A549 (cell line): ENCODE results near the gene PYURF. TPM values are rescaled to one million over a fixed set of nuclear protein-coding genes. Genes with fewer than 3 reads are reported as not detected.

ENCODE experiments used
- ATAC-seq, 2 experiments: fragments of 200-7000 bp in 1 of 2; fragments of >200 bp in 1 of 2; cut with Nextera tagmentation in 1 of 2; cut with Tn5 transposase in 1 of 2; 3 replicates each; pipeline versions ENCODE4 v1.8.0 to v1.9.1; 2018 to 2020; ENCODE audit warnings: mild to moderate bottlenecking in 1 of 2, moderate library complexity in 1 of 2
- CTCF ChIA-PET: fragments of 300-600 bp; sonication (Branson Sonifier 250); formaldehyde crosslinking; extraction: SDS; loops from one replicate; lab custom pipeline; 2021; ENCODE audit warnings: antibody characterized with exemption, inconsistent platforms; lab: Yijun Ruan, JAX
- POLR2A ChIA-PET: fragments of 350-600 bp; formaldehyde crosslinking; extraction: SDS; loops from one replicate; lab custom pipeline; 2021; ENCODE audit warnings: antibody characterized with exemption, inconsistent platforms; lab: Yijun Ruan, JAX
- DNase-seq, 2 experiments: peaks; one replicate each; pipeline versions ENCODE4 v3.0.0 to v3.0.0-alpha.2; 2011 to 2016; ENCODE audit warnings: low read depth in 1 of 2, low spot score in 1 of 2
- FAIRE-seq: peaks from 2 replicates; lab custom pipeline; 2011; peaks lifted over from hg19 to GRCh38; lab: Jason Lieb, UNC
- H3K27ac ChIP-seq, 2 experiments: fragments of >200 bp; sonication (Bioruptor Twin); formaldehyde crosslinking; 3 replicates each; pipeline ENCODE4 v1.5.1; 2016 to 2017
- H3K4me1 ChIP-seq: fragments of >200 bp; sonication (Bioruptor Twin); formaldehyde crosslinking; 3 replicates; pipeline ENCODE4 v1.6.1; 2016
- H3K4me2 ChIP-seq: fragments of >200 bp; sonication (Bioruptor Twin); formaldehyde crosslinking; 3 replicates; pipeline ENCODE4 v1.6.1; 2016
- H3K4me3 ChIP-seq: fragments of >200 bp; sonication (Bioruptor Twin); formaldehyde crosslinking; 3 replicates; pipeline ENCODE4 v1.5.1; 2016
- H3K9me3 ChIP-seq: fragments of >200 bp; sonication (Bioruptor Twin); formaldehyde crosslinking; 3 replicates; pipeline ENCODE4 v1.6.1; 2016
- BCL3 ChIP-seq: fragments of >200 bp; sonication (Bioruptor Twin); formaldehyde crosslinking; IDR thresholded peaks from 3 replicates; pipeline ENCODE4 v1.6.1; 2016
- BHLHE40 ChIP-seq: IDR thresholded peaks from 2 replicates; pipeline ENCODE4 v1.6.1; 2012; ENCODE audit warnings: low read depth, low read length, inconsistent platforms
- CBX2 ChIP-seq: fragments of 200-600 bp; sonication (generic); IDR thresholded peaks from 2 replicates; pipeline ENCODE4 v1.6.1; 2016; ENCODE audit warnings: low read depth, mild to moderate bottlenecking, borderline replicate concordance
- CTCF ChIP-seq: fragments of >200 bp; sonication (Bioruptor Twin); formaldehyde crosslinking; IDR thresholded peaks from 3 replicates; pipeline ENCODE4 v1.5.1; 2016
- ELK1 ChIP-seq: fragments of 150-350 bp; IDR thresholded peaks from 2 replicates; pipeline ENCODE4 v1.6.1; 2014; ENCODE audit warnings: low read depth, mild to moderate bottlenecking, low read length
- GATA3 ChIP-seq: IDR thresholded peaks from 2 replicates; pipeline ENCODE4 v1.6.1; 2012; ENCODE audit warnings: borderline replicate concordance
- HES2 ChIP-seq: fragments of >200 bp; sonication (Bioruptor Twin); formaldehyde crosslinking; IDR thresholded peaks from 2 replicates; pipeline ENCODE4 v1.6.1; 2016
- HMGXB4 ChIP-seq: fragments of 250-450 bp; sonication (Bioruptor Pico); IDR thresholded peaks from 2 replicates; pipeline ENCODE4 v1.5.0; 2021; ENCODE audit warnings: mild to moderate bottlenecking, moderate library complexity, borderline replicate concordance
- JUNB ChIP-seq: fragments of >200 bp; sonication (Bioruptor Twin); formaldehyde crosslinking; IDR thresholded peaks from 2 replicates; pipeline ENCODE4 v1.6.1; 2016
- KDM1A ChIP-seq: fragments of 200-600 bp; sonication (generic); IDR thresholded peaks from 2 replicates; pipeline ENCODE4 v1.6.1; 2016; ENCODE audit warnings: low read depth, mild to moderate bottlenecking
- PBX3 ChIP-seq: IDR thresholded peaks from 2 replicates; pipeline ENCODE4 v1.6.1; 2012
- POLR2A ChIP-seq: IDR thresholded peaks from 2 replicates; pipeline ENCODE4 v1.6.1; 2012; ENCODE audit warnings: mild to moderate bottlenecking, low read length
- SMC3 ChIP-seq: fragments of >200 bp; sonication (Bioruptor Twin); formaldehyde crosslinking; IDR thresholded peaks from 3 replicates; pipeline ENCODE4 v1.6.1; 2018; ENCODE audit warnings: inconsistent platforms
- USF2 ChIP-seq: fragments of 450-650 bp; IDR thresholded peaks from 2 replicates; pipeline ENCODE4 v1.6.1; 2014; ENCODE audit warnings: antibody characterized with exemption
- WGBS: methylation state at CpG from one replicate; pipeline ENCODE4 v1.1.6; 2017; ENCODE audit errors: missing lambda C conversion rate; 5-methylcytosine and 5-hydroxymethylcytosine counted together
- polyA plus RNA-seq, 4 experiments: library from polyadenylated mRNA; depleted of rRNA in 3 of 4; stranded (reverse); fragments of >200 nt; fragmentation: RNase III in 1 of 4; extraction: RNeasy Plus Mini Kit Qiagen cat#74134 plus additional on column Dnase treatment in 1 of 4; gene quantifications; 2 replicates in 3 of 4; 3 replicates in 1 of 4; pipeline ENCODE4 v1.2.3, GENCODE V29; 2011 to 2017

Gene PYURF
- polyA plus RNA-seq, 2 of the 4 experiments (the other 2 are of a cell fraction) = 70.2 to 72.7 TPM

GRCh38 chr4:88522702-88523324 lies 763 bp downstream of the PYURF start:
- peak overlapping the region; percentile 80 for H3K4me3 ChIP-seq
- FAIRE-seq (no peak), DNase-seq (peak; percentile 18 to 30)
- TF ChIP-seq GATA3 (0 out of 2 replicates have a peak, but pooled peaks have one; percentile 5), CTCF (no peak)
- TF ChIP-seq, all 56 proteins: peak for 1
- ChIA-PET CTCF (interaction anchor here (1.6 to 11.4 kb wide), 3 partner anchors 17 to 310 kb away, joined by 5 to 182 read pairs (median 16); no protein-coding TSS in a partner anchor), POLR2A (interaction anchor here (0.7 to 1.4 kb wide), 5 partner anchors 90 to 270 kb away, joined by 3 to 8 read pairs (median 4); no protein-coding TSS in a partner anchor)
- peak; percentile 38 to 67; a peak in 4 of 6 replicates for ATAC-seq
- Histone ChIP-seq H3K4me2 (peak overlapping the region; percentile 89), H3K4me1 (peaks cover 26% of the 10 kb centered on the region; the same call in 2 of the 3 replicates), H3K27ac (peak overlapping the region; percentile 90 to 97), H3K9me3 (no peaks in the 10 kb centered on the region)
- under 1% methylated on average over 24 of the region's 28 CpGs for WGBS

- Histone ChIP-seq H3K4me3 (no peak overlapping the region), H3K4me2 (no peak overlapping the region), H3K9me3 (no peaks in the 10 kb centered on the region), H3K27ac (no peak overlapping the region), H3K4me1 (0 out of 3 replicates have a peak, but pooled peaks cover 10% of the 10 kb centered on the region)
- TF ChIP-seq ELK1 = no peak
- TF ChIP-seq BHLHE40 = no peak
- TF ChIP-seq HES2 = no peak
- TF ChIP-seq CBX2 = no peak
- TF ChIP-seq BCL3 = no peak
- no peak for TF ChIP-seq POLR2A
- TF ChIP-seq PBX3 = no peak
- no peak for TF ChIP-seq SMC3
- no peak for TF ChIP-seq JUNB
- no peak for TF ChIP-seq KDM1A
- TF ChIP-seq USF2 = no peak
- no peak for TF ChIP-seq HMGXB4 (CRISPR knock-in tag)
- DNase-seq (no peak), FAIRE-seq (no peak), ATAC-seq (no peak)
- 90% methylated on average over 6 of the region's 6 CpGs for WGBS
- CTCF ChIA-PET = interaction anchor here (11.4 kb wide), 1 partner anchor 306 kb away, joined by 182 read pairs; no protein-coding TSS in a partner anchor
- POLR2A ChIA-PET = no interaction called here
These were observed 4.7 kb downstream of the PYURF start for GRCh38 chr4:88518911-88519310.
